AG10803 (cell line): ENCODE data around the gene NOSTRIN.
"Not testable (repeated sequence)": the region's sequence is repeated elsewhere in the genome, so short reads cannot be mapped to it uniquely, and the experiment has no call there.

Experiments used
- DNase-seq: peaks from one replicate; pipeline ENCODE4 v3.0.0; 2010; ENCODE audit warnings: low read depth
- H3K4me3 ChIP-seq: 2 replicates; pipeline ENCODE4 v1.5.1; 2011; ENCODE audit warnings: mild to moderate bottlenecking, low read length, control low read depth
- CTCF ChIP-seq: conservative IDR thresholded peaks from 2 replicates; pipeline ENCODE4 v1.5.1; 2011; ENCODE audit warnings: mild to moderate bottlenecking, low read length, control low read depth, inconsistent platforms

NOSTRIN gene

GRCh38 chr2:168767258-168767657, 35.2 kb upstream of the NOSTRIN start:
- DNase-seq = no peak
- no peak overlapping the region for H3K4me3 ChIP-seq
- no peak for TF ChIP-seq CTCF

- not testable (repeated sequence) for DNase-seq, H3K4me3 ChIP-seq
Measured at GRCh38 chr2:168768357-168768756, 34.1 kb upstream of the NOSTRIN start.

- H3K4me3 ChIP-seq = no peak overlapping the region
Measured at GRCh38 chr2:168770796-168771195, 31.6 kb upstream of the NOSTRIN start.

GRCh38 chr2:168772704-168773103, 29.7 kb upstream of the NOSTRIN start:
- no peak for TF ChIP-seq CTCF
- H3K4me3 ChIP-seq = no peak overlapping the region
- DNase-seq = no peak

More at GRCh38 chr2:168770796-168771195, 31.6 kb upstream of the NOSTRIN start:
- TF ChIP-seq CTCF = no peak
- no peak for DNase-seq

- TF ChIP-seq CTCF = no peak
- no peak for DNase-seq
- no peak overlapping the region for H3K4me3 ChIP-seq
Measured at GRCh38 chr2:168773128-168773527, 29.3 kb upstream of the NOSTRIN start.

GRCh38 chr2:168773719-168774521, 28.5 kb upstream of the NOSTRIN start:
- peak; percentile 93 for TF ChIP-seq CTCF
- H3K4me3 ChIP-seq = no peak overlapping the region
- DNase-seq = peak; percentile 71

- no peak for DNase-seq
- no peak overlapping the region for H3K4me3 ChIP-seq
- TF ChIP-seq CTCF = no peak
Measured at GRCh38 chr2:168775837-168776236, 26.6 kb upstream of the NOSTRIN start.
